Stimulated activated CD4-positive, alpha-beta T cell treated with anti-CD3 and anti-CD28 coated beads, Interleukin-12 subunit alpha, Interleukin-12 subunit beta, amount 100 ng/mL, for 48 hours (primary cell): Measurements from ENCODE around the gene ZNF521.
"Not testable (repeated sequence)": the region's sequence is repeated elsewhere in the genome, so short reads cannot be mapped to it uniquely, and the experiment has no call there.

ENCODE experiments used
- DNase-seq, 3 donors: peaks; one replicate each; pipeline ENCODE4 v3.0.0-alpha.2; 2020; ENCODE audit warnings: low read depth in 2 of 3, low spot score in 1 of 3

Gene ZNF521

DNA sequence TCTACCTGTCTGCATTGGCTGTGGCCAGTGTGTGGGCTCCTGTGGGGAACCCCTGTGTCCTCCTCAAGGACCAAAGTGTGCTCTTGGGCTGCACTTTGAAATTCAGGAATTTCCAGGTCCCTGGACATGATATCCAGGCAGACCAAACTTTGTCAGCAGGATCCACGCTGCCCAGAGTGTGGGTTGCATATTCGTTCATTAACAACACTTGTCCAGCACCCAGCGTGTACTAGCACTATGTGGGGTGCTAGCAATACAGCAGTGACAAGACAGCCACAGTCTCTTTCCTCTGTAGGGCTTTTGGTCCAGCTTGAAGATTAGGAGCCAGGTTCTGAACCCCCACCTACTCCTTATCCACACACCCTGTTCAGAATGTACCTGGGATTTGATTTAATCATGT lies 304.5 kb downstream of the ZNF521 start:
- DNase-seq: no peak

DNA sequence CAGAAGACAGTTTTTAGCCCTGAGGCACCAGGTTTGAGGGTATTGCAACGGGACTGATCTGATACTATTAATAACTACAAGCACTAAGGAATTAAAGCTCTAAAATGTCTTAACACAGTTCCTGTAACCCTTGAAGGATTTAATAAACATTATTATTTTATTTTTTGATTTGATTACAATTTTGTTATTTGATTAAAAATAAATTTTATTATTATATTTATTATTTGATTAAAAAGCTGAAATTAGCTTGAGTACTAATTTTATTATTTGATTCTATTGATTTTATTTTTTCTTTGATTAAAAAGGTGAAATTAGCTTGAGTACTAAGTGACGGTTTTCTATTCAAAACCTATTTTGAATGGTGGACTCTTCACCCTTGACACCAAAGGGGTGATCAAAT lies 307.3 kb downstream of the ZNF521 start:
- DNase-seq: no peak

DNA sequence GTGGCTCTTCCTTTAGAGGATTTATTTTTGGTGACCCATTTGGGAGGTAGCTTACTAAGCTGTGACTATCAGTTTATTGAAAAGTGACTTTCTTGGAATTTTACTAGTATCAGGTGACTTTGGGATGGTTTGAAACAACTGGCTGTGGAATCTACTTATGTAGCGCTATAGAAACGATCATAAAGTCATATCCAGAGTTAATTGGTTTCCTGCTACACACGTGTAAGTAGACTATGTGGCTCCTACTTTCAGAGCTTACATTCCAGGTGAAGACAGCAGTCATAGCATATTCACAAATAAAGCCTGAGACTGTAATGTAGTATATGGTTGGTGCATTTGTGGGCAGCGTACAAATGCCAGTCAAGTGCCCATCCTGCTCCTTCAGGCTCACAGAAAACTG lies 308.9 kb downstream of the ZNF521 start:
- DNase-seq: no peak

DNA sequence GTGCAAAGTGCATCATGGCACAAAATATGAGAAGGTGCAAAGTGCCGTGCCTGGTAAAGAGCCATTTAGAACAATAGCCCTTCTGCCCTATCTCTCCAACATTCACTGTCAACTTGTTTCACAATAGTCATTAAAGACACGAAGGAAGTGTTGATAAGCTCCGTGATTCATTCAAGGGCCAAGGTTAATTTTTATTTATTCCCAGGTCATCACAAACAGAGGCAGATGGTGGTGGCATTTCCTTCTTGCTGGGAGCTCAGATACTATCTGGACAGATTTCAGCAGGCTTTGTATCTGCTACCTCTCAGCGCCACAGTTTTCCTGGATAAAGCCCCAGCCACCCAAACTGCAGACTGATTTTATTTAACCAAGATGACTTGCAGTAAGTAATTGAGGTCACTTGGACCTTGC lies 309.3 kb downstream of the ZNF521 start:
- DNase-seq: no peak

DNA sequence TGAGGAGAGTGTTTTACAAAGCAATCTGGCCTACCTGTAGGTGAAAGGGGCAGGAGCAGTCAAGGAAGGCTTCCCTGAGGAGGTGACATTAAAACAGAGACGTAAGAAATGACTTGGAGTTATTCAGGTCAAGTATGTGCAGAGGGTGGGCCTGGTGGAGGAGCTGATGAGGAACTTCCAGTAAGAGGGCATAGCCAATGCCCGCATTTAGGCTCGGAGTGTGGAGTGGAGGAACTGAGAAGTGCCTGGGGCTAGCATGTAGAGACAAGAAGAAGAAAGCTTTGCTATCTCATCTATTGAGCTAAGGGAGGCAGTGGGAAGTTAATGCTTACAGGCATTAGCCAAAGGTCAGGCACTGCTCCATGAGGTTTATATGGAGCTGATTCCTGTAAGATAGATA lies 312.2 kb downstream of the ZNF521 start:
- DNase-seq: no peak

DNA sequence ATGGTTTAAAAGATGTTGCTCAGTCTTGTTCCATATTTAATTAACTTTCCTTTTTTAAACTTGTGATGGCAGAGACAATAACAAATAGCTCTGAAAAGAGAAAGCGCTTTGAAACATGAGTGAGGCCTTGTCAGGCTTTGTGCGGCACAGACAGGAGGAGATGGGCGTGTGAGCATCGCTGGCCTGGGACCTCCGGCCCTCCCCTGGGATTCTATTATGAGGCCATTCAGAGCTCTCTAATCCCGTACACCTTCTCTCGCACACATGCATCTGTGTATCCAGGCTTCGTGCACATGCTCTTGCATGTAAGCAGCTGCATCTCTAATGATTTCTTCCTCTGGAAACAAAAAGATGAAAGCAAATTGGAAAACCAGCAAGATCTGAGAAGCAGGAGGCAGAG lies 313.7 kb downstream of the ZNF521 start:
- no peak for DNase-seq

DNA sequence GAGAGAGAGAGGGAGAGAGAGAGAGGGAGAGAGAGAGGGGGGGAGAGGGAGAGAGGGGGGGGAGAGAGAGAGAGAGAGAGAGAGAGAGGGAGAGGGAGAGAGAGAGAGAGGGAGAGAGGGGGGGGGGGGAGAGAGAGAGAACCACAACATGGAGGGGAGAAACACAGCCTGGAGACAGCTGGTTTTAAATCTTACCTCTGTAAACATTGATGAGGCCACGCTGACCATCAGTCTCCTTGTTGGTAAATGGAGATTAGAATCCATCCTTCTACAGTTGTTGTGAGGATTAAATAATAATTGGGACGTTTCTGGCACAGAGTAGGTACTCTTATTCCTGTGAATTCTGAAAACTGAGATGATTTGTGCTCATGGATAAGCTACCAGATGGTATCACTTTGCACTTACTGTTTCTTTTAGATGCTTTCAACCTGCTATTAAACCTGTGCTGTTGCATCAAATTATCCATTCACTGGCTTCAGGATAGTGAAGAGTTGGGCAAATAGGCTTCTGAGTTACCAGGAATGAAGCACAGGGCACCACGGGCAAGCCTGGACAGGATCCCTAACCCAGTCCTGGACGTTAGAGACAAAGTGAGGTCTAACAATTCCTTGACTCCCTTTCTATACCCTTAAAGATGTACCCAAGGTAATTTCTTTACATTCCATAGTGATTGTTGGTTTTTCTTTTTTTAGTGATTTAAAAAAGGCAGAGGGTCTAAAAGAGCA lies 318.1 kb downstream of the ZNF521 start:
- DNase-seq: no peak

DNA sequence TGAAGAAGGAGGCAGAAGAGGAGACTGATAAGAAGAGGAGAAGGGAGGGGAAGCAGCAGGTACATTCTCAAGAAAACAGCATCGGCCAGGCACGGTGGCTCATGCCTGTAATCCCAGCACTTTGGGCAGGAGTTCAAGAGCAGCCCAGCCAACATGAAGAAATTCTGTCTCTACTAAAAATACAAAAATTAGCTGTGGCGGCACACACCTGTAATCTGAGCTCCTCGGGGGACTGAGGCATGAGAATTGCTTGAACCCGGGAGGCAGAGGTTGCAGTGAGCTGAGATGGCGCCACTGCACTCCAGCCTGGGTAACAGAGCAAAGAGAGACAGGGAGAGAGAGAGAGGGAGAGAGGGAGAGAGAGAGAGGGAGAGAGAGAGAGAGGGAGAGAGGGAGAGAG lies 318.8 kb downstream of the ZNF521 start:
- DNase-seq: not testable (repeated sequence)

DNA sequence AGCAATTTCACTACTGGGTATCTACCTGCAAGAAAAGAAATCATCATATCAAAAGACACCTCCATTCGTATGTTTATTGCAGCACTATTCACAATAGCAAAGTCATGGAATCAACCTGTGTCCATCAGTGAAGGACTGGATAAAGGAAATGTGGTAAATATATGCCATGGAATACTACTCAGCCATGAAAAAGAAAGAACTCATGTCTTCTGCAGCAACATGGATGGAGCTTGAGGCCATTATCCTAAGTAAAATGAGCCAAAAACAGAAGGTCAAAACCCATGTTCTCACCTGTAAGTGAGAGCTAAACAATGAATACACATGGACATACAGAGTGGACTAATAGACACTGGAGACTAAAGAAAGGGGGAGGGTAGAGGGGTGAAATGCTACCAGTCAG lies 322.2 kb downstream of the ZNF521 start:
- no peak for DNase-seq

DNA sequence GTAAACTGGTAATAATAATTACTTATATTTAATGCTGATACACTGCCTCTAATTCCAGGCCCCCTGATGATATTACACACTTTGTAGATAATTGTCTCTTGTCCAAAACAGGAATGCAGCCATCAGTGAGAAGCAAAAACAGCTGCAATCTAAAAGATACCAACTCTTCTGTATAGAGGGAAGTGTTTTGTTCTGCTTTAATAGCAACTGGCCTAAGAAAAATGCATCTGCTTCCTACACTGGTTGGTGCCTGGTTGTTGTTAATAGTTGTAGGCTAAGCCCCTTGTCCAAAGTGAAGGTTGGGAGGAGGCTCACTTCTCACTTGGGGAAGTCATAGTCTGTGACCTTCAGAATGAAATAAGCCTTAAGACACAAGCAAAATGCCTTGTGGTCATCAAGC lies 332.0 kb downstream of the ZNF521 start:
- no peak for DNase-seq

DNA sequence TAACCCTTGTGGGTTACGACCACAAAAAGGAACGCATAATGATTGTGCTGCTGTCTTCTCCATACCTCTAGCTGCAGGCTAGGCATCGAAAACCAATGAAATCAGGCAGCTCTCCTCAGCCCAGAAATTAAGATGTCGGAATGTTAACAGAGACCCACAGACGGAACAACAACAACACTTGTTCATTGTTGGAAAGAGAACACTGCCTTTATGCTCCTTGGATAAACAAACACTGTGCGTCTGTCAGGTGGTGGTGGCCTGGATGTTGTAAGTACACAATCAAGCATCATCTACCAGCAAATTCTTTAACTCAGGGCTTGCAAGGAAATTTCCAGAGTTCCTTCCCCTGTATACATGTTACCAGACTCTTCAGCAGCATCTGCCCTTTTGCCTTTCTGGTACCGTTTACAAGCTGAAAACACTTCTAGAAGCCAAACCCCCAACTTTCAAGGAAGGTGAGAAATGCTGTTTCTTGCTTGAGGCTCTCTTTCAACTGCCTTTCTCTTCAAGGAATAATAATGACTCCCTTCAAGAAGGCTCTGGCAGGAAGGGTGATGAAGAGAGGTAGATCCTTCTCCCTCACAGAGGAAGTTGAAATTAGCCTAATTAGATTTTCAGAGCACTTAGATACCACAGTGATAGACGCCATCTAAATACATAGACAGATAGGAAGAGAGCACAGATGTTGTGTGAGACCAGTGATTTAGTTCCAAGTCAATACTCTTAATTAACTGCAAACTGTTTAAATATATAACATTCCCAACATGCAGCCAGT lies 332.7 kb downstream of the ZNF521 start:
- no peak for DNase-seq

DNA sequence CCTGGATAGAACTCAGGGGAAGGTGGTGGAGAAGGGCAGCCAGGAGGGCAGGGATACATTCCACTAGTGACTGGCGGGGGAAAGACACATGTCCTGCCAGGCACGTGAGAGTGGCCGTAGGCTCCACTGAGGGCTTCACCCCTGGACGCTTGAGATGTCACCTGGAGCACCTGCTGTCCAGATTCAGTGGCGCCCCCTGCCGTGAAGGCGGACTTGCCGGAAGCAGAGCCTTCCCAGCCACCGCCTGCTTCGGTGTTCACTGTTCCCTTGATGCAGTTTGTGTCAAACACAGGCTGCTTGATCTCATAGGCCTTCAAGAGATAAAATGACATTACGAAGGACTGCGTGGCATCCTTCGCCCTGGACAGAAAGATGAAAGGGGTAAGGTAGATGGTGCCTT lies 335.3 kb downstream of the ZNF521 start:
- no peak for DNase-seq

DNA sequence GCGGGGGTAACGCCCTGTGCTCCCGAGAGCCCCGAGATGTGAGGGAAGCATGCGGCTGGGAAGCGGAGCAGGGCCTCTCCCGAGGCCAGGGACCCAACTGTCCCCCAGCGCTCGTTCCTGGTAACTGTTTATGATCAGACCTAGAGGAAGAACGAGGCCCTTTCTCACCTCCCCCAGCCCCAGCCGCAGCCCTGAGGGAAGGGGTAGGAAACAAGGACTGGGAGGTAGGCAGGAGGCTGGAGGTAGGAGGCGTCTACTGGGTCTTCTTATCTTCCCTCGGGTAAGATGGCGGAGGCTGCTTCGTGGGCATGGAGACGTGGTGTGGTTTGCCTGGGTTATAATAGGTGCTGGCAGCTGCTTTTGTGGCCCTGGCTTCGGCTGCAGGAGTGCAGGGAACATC lies 335.8 kb downstream of the ZNF521 start:
- DNase-seq: no peak
